Left ventricle myocardium inferior (tissue), 1 donor: ENCODE results near the gene SRSF5. TPM values are rescaled to one million over a fixed set of nuclear protein-coding genes. Genes with fewer than 3 reads are reported as not detected.
"Not testable (repeated sequence)": the region's sequence is repeated elsewhere in the genome, so short reads cannot be mapped to it uniquely, and the experiment has no call there.

Source experiments
- DNase-seq: peaks from one replicate; pipeline ENCODE4 v3.0.0-alpha.2; 2020
- H3K27ac ChIP-seq: fragments of 200-600 bp; replicated peaks from 2 replicates; pipeline ENCODE4 v1.8.0; 2021
- H3K27me3 ChIP-seq: fragments of 200-600 bp; 2 replicates; pipeline ENCODE4 v1.8.0; 2021; ENCODE audit warnings: low read depth
- H3K36me3 ChIP-seq: fragments of 200-600 bp; 2 replicates; pipeline ENCODE4 v1.8.0; 2021
- H3K4me1 ChIP-seq: fragments of 200-600 bp; 2 replicates; pipeline ENCODE4 v1.8.0; 2021
- H3K4me3 ChIP-seq: fragments of 200-600 bp; 2 replicates; pipeline ENCODE4 v1.8.0; 2021; ENCODE audit warnings: mild to moderate bottlenecking, moderate library complexity
- H3K9me3 ChIP-seq: fragments of 200-600 bp; replicated peaks from 2 replicates; pipeline ENCODE4 v1.8.0; 2021
- intact Hi-C: fragments of 100-400 bp; cut with micrococcal nuclease; formaldehyde crosslinking; loops from one replicate; pipeline ENCODE4 v1.11.0; 2022
- total RNA-seq: library from RNA; stranded (reverse); fragmentation: NEBNext Ultra II Directional; extraction: Animal tissue kit (Norgen Biotek cat#: 25700); gene quantifications from one replicate; pipeline ENCODE4 v1.2.1, GENCODE V29; 2021
- TF ChIP-seq, protein P1 (sequence below): fragments of 200-600 bp; IDR thresholded peaks from 2 replicates; pipeline ENCODE4 v1.8.0; 2021; ENCODE audit warnings: antibody characterized with exemption, mild to moderate bottlenecking, borderline replicate concordance
- donor health status: DM: no; HTN: yes; CAD: no; lungs with severe emphysema.

The SRSF5 gene
- total RNA-seq, 1 donor from 2014 or later, result 167 TPM

DNA sequence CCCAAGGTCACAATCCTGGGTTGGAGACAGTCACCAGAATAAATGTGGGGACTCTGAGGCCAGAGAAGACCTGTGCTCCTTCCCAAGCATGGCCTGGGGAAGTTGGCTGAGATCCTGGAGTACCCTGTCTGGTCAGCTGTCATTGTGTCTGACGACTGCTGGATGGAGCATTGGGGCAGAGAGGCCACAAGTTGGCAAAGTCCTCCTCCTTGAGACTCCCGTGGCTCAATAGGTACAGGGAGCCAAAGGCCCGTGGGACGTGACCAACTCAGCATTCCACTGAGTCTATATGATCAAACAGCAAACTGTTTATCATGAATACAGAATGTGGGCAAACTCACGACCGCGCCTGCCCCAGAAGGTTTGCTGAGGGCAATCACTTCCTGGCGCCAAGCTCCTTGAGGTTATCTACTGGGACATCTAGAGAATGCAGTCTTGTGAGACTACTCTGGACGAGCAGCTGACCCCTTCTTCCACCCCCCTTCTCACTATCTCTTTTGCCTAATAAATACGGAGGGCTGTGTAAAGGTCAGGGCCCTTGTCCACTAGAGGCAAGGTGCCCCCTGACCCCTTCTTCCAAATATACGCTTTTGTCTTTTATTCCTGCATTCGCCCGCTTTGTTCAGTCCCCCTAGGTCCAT, 44.4 kb downstream of the SRSF5 start:
- Histone ChIP-seq H3K4me1 (no peaks in the 10 kb centered on the region), H3K4me3 (no peak overlapping the region), H3K27ac (no peak overlapping the region), H3K9me3 (no peaks in the 10 kb centered on the region), H3K27me3 (peaks cover 65% of the 10 kb centered on the region), H3K36me3 (no peaks in the 10 kb centered on the region)
- TF ChIP-seq, protein P1, sequence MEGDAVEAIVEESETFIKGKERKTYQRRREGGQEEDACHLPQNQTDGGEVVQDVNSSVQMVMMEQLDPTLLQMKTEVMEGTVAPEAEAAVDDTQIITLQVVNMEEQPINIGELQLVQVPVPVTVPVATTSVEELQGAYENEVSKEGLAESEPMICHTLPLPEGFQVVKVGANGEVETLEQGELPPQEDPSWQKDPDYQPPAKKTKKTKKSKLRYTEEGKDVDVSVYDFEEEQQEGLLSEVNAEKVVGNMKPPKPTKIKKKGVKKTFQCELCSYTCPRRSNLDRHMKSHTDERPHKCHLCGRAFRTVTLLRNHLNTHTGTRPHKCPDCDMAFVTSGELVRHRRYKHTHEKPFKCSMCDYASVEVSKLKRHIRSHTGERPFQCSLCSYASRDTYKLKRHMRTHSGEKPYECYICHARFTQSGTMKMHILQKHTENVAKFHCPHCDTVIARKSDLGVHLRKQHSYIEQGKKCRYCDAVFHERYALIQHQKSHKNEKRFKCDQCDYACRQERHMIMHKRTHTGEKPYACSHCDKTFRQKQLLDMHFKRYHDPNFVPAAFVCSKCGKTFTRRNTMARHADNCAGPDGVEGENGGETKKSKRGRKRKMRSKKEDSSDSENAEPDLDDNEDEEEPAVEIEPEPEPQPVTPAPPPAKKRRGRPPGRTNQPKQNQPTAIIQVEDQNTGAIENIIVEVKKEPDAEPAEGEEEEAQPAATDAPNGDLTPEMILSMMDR, result no peak
- intact Hi-C loops, result no loop called here
- DNase-seq, result no peak

DNA sequence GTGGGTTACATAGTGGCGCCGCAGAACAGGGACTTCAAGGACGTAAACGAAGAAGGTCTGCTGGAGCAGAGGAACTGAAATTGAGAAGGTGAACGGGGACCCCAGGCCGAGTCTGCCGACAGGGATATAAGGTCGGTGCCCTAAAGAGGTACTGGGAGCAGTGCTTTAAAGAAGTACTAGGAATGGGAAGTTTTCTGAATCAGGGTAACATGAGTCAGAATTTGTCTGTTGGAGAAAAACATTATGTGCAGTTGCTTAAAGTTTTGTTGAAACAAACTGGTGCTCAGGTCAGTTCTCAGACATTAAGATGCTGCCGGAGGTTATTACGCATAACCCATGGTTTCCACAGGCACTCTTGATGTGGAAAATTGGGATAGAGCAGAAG, 44.9 kb downstream of the SRSF5 start:
- intact Hi-C loops, result no loop called here

DNA sequence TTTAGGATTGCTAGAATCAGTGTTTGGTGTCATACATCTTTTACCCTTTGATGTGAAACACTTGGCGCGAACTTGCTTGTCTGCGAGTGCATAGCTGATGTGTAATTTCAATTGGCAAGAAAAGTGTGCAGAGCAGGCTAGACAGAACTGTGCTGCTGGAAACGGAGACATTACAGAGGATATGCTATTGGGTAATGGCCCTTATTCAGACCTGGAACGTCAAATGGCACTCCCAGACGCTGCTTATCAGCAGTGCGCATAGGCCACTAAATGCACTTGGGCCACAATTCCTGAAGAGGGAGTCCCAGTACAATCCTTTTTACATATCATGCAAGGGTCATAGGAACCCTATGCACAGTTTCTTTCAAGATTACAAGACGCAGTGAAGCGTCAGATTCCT, 45.8 kb downstream of the SRSF5 start:
- intact Hi-C loops, result no loop called here
- Histone ChIP-seq H3K4me1 (no peaks in the 10 kb centered on the region), H3K4me3 (no peak overlapping the region), H3K36me3 (no peaks in the 10 kb centered on the region), H3K27me3 (peaks cover 79% of the 10 kb centered on the region), H3K27ac (no peak overlapping the region), H3K9me3 (no peaks in the 10 kb centered on the region)
- DNase-seq, result no peak
- TF ChIP-seq, protein P1, result no peak

More for the DNA sequence above, 44.9 kb downstream of the SRSF5 start:
- H3K27me3 ChIP-seq, result peaks cover 70% of the 10 kb centered on the region
- no peaks in the 10 kb centered on the region for H3K9me3 ChIP-seq
- no peak for DNase-seq
- H3K4me1 ChIP-seq, result no peaks in the 10 kb centered on the region
- TF ChIP-seq, protein P1, result no peak
- no peak overlapping the region for H3K4me3 ChIP-seq
- no peak overlapping the region for H3K27ac ChIP-seq
- H3K36me3 ChIP-seq, result no peaks in the 10 kb centered on the region

DNA sequence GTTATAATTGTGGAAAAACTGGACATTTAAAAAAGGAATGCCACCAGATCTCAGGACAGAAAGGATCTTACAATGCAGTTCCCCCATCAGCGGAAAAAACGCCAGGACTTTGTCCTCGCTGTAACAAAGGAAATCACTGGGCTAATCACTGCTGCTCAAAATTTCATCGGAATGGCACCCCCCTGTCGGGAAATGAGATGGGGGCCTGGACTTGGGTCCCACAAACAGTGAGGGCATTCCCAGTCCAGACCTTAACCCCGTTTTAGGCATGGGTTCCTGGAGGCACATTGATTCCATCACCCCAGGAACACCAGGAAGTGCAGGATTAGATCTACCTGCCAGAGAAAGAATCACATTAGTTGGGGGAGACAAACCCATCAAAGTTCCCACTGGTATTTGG, 46.4 kb downstream of the SRSF5 start:
- H3K27ac ChIP-seq, H3K9me3 ChIP-seq, H3K4me3 ChIP-seq, H3K4me1 ChIP-seq, DNase-seq, H3K36me3 ChIP-seq, intact Hi-C loops: not testable (repeated sequence)
- peaks cover 83% of the 10 kb centered on the region for H3K27me3 ChIP-seq

DNA sequence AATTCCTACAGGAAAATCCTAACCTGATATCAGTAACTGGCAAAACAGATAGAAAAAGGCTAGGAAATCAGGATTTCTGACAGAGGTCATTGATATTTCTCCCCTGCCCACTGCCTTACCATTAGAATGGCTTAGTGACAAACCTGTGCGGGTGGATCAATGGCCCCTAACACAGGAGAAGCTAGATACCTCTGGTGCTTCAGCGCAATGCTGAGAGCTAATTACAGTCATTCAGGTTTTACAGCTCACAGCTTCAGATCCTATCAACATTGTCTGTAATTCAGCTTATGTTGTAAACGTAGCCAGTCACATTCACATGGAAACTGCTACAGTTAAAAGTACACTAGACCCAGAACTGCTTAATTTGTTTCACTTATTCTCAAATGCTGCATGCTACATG, 47.5 kb downstream of the SRSF5 start:
- H3K36me3 ChIP-seq, result no peaks in the 10 kb centered on the region
- no peaks in the 10 kb centered on the region for H3K4me1 ChIP-seq
- no peak overlapping the region for H3K4me3 ChIP-seq
- TF ChIP-seq, protein P1, result no peak
- DNase-seq, result no peak
- no peaks in the 10 kb centered on the region for H3K9me3 ChIP-seq
- intact Hi-C loops, result no loop called here
- peaks cover 89% of the 10 kb centered on the region for H3K27me3 ChIP-seq
- H3K27ac ChIP-seq, result no peak overlapping the region

DNA sequence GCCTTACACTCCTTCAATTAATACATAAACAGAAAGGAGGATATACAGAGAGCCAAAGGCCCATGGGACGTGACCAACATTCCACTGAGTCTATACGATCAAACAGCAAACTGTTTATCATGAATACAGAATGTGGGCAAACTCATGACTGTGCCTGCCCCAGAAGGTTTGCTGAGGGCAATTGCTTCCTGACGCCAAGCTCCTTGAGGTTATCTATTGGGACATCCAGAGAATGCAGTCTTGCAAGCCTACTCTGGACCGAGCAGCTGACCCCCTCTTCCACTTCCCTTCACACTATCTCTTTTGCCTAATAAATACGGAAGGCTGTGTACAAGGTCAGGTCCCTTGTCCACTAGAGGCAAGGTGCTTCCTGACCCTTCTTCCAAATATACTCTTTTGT, 48.6 kb downstream of the SRSF5 start:
- Histone ChIP-seq H3K4me1 (no peaks in the 10 kb centered on the region), H3K27me3 (peaks cover 98% of the 10 kb centered on the region), H3K9me3 (no peaks in the 10 kb centered on the region), H3K36me3 (no peaks in the 10 kb centered on the region), H3K27ac (no peak overlapping the region), H3K4me3 (no peak overlapping the region)
- intact Hi-C loops, result no loop called here
- no peak for DNase-seq
- TF ChIP-seq, protein P1, result no peak
